Keratinocyte (primary cell): ENCODE data around the gene PRSS12.

Experiments
- CTCF ChIP-seq, 3 experiments: IDR thresholded peaks in 1 of 3; conservative IDR thresholded peaks in 1 of 3; optimal IDR thresholded peaks in 1 of 3; 2 replicates in 2 of 3; 3 replicates in 1 of 3; pipeline versions ENCODE3 to v1.5.1; 2011; ENCODE audit warnings: low read length in 3 of 3, mild to moderate bottlenecking in 3 of 3, moderate library complexity in 2 of 3, control low read depth in 1 of 3, inconsistent platforms in 1 of 3; ENCODE audit not compliant: insufficient read depth in 2 of 3; ENCODE audit errors: extremely low read depth in 1 of 3
- EZH2 ChIP-seq: IDR thresholded peaks from one replicate; pipeline ENCODE4 v1.6.1; 2012; ENCODE audit warnings: inconsistent platforms, mild to moderate bottlenecking, low read length, moderate library complexity

GRCh38 chr4:118270492-118270891, 82.3 kb downstream of the PRSS12 start:
- TF ChIP-seq CTCF (optimal IDR thresholded peaks at IDR 0.05 in 1 of 3, IDR thresholded peaks at IDR 0.05 in 1 of 3, conservative IDR thresholded peaks at IDR 0.05 in 1 of 3; ENCODE audit: extremely low read depth in 1 of 3, insufficient read depth in 2 of 3, low read length in 3 of 3) (peak in 2 of 3 experiments; percentile 21 to 42), EZH2 (no peak)
